GM10266 (cell line): Measurements from ENCODE around the gene SELENOO.

Experiments
- DNase-seq: peaks from one replicate; pipeline ENCODE4 v3.0.0; 2012; ENCODE audit errors: extremely low spot score
- CTCF ChIP-seq: IDR thresholded peaks from 2 replicates; pipeline ENCODE4 v1.5.1; 2012; ENCODE audit warnings: mild to moderate bottlenecking, low read depth; ENCODE audit not compliant: control insufficient read depth, insufficient read depth; ENCODE audit errors: missing control alignments

Gene SELENOO

GRCh38 chr22:50224071-50224470 lies 23.3 kb downstream of the SELENOO start:
- no peak for TF ChIP-seq CTCF
- no peak for DNase-seq

GRCh38 chr22:50225200-50225969 lies 24.6 kb downstream of the SELENOO start:
- DNase-seq: no peak
- TF ChIP-seq CTCF: no peak

- no peak for TF ChIP-seq CTCF
- DNase-seq: no peak
These were observed 25.5 kb downstream of the SELENOO start for GRCh38 chr22:50226063-50226874.

- TF ChIP-seq CTCF: no peak
- no peak for DNase-seq
These were observed 26.0 kb downstream of the SELENOO start for GRCh38 chr22:50226875-50227165.

- TF ChIP-seq CTCF: no peak
- no peak for DNase-seq
These were observed 26.9 kb downstream of the SELENOO start for GRCh38 chr22:50227579-50228215.

GRCh38 chr22:50228366-50228765 lies 27.6 kb downstream of the SELENOO start:
- DNase-seq: no peak
- TF ChIP-seq CTCF: no peak
